Gastroesophageal sphincter (tissue), 3 donors: ENCODE results near the gene SRSF8.

Experiments used
- CTCF ChIP-seq, 4 experiments: fragments of 200-600 bp in 2 of 4; fragments of 450-650 bp in 2 of 4; sonication (generic) in 1 of 4; IDR thresholded peaks; one replicate each; pipeline ENCODE4 v1.5.1; 2017 to 2019; ENCODE audit warnings: antibody characterized with exemption in 4 of 4, mild to moderate bottlenecking in 2 of 4, moderate library complexity in 2 of 4
- EP300 ChIP-seq: sonication (generic); formaldehyde crosslinking; IDR thresholded peaks from one replicate; pipeline ENCODE4 v1.6.1; 2017; ENCODE audit warnings: antibody characterized with exemption, mild to moderate bottlenecking
- POLR2A ChIP-seq, 2 donors: fragments of 450-650 bp; IDR thresholded peaks; one replicate each; pipeline ENCODE4 v1.6.1; 2017; ENCODE audit warnings: antibody characterized with exemption in 2 of 2, mild to moderate bottlenecking in 2 of 2, moderate library complexity in 1 of 2

DNA sequence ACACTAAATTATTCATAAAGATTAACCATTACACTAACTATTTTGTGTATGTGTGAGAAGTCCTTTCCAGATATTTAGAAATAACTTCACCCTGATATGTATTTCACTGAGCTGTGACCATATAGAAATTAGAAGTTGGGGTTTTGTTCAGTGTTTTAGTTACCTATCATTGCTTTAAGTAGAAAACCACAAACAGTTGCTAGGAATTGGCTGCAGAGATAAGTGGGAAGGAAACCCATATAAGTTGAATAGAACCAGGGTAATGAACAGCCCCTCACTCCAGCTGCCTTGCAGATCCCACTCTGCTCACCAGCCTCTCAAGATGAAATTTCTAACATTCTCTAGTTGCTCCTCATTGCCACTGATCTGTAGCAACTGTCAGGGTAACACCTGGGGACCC is 10.3 kb downstream of the SRSF8 start:
- TF ChIP-seq CTCF (IDR thresholded peaks at IDR 0.05) (no peak), POLR2A (IDR thresholded peaks at IDR 0.05) (no peak), EP300 (no peak)
